Testis (tissue), 3 donors: ENCODE data around the gene KCND3. TPM values are rescaled to one million over a fixed set of nuclear protein-coding genes. Genes with fewer than 3 reads are reported as not detected.

Experiments
- DNase-seq: peaks from one replicate; pipeline ENCODE4 v3.0.0-alpha.2; 2019
- H3K27ac ChIP-seq, 2 donors: fragments of 200-600 bp; sonication (generic); one replicate each; pipeline ENCODE4 v1.5.1; 2019
- H3K27me3 ChIP-seq: fragments of 200-600 bp; sonication (generic); one replicate; pipeline ENCODE4 v1.5.1; 2019
- H3K36me3 ChIP-seq: fragments of 200-600 bp; sonication (generic); one replicate; pipeline ENCODE4 v1.5.1; 2017; ENCODE audit warnings: low read depth; ENCODE audit errors: missing control alignments
- H3K4me1 ChIP-seq: fragments of 200-600 bp; sonication (generic); one replicate; pipeline ENCODE4 v1.5.1; 2019
- H3K4me3 ChIP-seq, 2 donors: fragments of 200-600 bp; sonication (generic); one replicate each; pipeline ENCODE4 v1.5.1; 2017 to 2019
- H3K9me3 ChIP-seq: fragments of 200-600 bp; sonication (generic); one replicate; pipeline ENCODE4 v1.5.1; 2017
- CTCF ChIP-seq, 3 experiments: fragments of 450-650 bp in 2 of 3; fragments of 200-600 bp in 1 of 3; sonication (generic) in 1 of 3; IDR thresholded peaks; one replicate each; pipeline ENCODE4 v1.5.1; 2016 to 2019; ENCODE audit warnings: antibody characterized with exemption in 3 of 3, mild to moderate bottlenecking in 2 of 3, moderate library complexity in 1 of 3
- POLR2A ChIP-seq: fragments of 450-650 bp; IDR thresholded peaks from one replicate; pipeline ENCODE4 v1.6.1; 2017; ENCODE audit warnings: antibody characterized with exemption, mild to moderate bottlenecking, moderate library complexity
- WGBS, 2 donors: methylation state at CpG; one replicate each; pipeline ENCODE4 v1.1.5; 2018; 5-methylcytosine and 5-hydroxymethylcytosine counted together
- intact Hi-C: fragments of 100-400 bp; cut with DNase I; formaldehyde crosslinking; loops from one replicate; pipeline ENCODE4 v1.15.1; 2023; ENCODE audit warnings: low total_unique reads
- polyA plus RNA-seq: library from polyadenylated mRNA; stranded (reverse); fragments of 350-450 nt; fragmentation: Illumina TruSeq; extraction: RNeasy Lipid Tissue Mini Kit (QIAGEN cat#74804); gene quantifications from one replicate; pipeline ENCODE4 v1.2.3, GENCODE V29; 2014; ENCODE audit warnings: low read depth, low replicate concordance; ENCODE audit not compliant: insufficient read depth
- total RNA-seq, 2 donors: library from RNA; depleted of rRNA; stranded (reverse); fragments of >200 nt; gene quantifications; one replicate each; pipeline ENCODE4 v1.2.3, GENCODE V29; 2016

The KCND3 gene
- total and polyA plus RNA-seq, 3 donors from 2014 or later = 5.5 to 6.6 (median 6.0) TPM

- 76 to 80% methylated on average over 5 of the region's 5 CpGs for WGBS, 2 donors
Observed at GRCh38 chr1:111953797-111954196, 35.7 kb downstream of the KCND3 start.

GRCh38 chr1:111952125-111952657, 37.3 kb downstream of the KCND3 start:
- intact Hi-C loops = no loop called here
- no peak for TF ChIP-seq CTCF (IDR thresholded peaks at IDR 0.05)
- no peak for TF ChIP-seq POLR2A
- DNase-seq = no peak
- WGBS, 2 donors = 85 to 86% methylated on average over 4 of the region's 4 CpGs
- no peaks in the 10 kb centered on the region for H3K9me3 ChIP-seq
- no peak overlapping the region for H3K27ac ChIP-seq
- no peaks in the 10 kb centered on the region for H3K36me3 ChIP-seq
- no peaks in the 10 kb centered on the region for H3K27me3 ChIP-seq
- H3K4me1 ChIP-seq = peaks cover 9% of the 10 kb centered on the region
- no peak overlapping the region for H3K4me3 ChIP-seq

More at GRCh38 chr1:111953797-111954196, 35.7 kb downstream of the KCND3 start:
- no peak overlapping the region for H3K27ac ChIP-seq
- no peaks in the 10 kb centered on the region for H3K27me3 ChIP-seq
- no peaks in the 10 kb centered on the region for H3K36me3 ChIP-seq
- peaks cover under 1% of the 10 kb centered on the region for H3K4me1 ChIP-seq
- intact Hi-C loops = no loop called here
- no peak overlapping the region for H3K4me3 ChIP-seq
- no peaks in the 10 kb centered on the region for H3K9me3 ChIP-seq
- no peak for DNase-seq
- no peak for TF ChIP-seq CTCF (IDR thresholded peaks at IDR 0.05)
- TF ChIP-seq POLR2A = no peak

DNA sequence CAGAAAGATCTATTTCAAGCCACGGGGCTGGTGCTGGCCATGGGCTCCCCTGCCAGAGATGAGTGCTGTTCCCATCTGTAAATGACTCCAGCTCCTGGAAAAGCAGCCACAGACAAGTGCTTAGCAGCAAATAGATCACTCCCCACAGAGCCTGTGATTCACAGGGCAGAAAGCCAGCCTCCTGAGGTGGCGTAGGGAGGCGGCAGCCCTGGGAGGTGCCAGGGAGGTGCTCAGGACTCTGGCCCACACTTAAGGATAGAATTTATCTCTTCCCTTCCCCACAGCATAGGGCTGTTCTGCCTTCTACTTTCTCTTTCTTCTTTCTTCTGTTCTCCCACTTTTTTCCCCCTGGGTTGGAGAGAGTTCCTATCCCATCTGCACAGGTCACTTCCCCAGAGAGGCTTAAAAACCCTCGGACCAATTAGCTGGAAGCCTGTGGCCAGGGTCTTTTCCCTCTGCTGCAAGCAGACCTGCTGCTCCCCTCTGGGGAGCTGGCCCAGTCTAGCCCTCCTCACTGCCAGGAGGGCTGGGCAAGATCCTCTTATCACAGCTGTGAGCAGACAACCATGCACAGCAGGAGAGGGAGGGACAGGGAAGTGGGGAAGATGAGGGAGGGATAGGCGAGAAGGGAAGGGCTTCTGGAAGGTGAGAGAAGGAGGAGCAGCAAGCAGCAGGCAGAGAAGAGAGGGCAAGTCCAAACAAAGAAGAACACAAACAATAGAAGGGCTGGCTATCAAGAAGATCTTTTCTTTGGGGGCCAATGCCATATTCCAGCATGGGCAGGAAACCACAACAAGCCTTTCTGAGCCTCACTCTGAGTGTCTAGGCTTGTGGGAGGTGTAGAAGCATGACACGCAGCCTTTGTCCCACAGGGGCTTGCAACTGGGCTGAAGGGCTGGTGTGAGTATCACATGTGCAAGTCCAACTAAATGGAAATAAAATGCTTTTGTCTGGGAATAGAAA, 41.0 kb downstream of the KCND3 start:
- TF ChIP-seq CTCF (IDR thresholded peaks at IDR 0.05) (no peak), POLR2A (no peak)
- H3K9me3 ChIP-seq = no peaks in the 10 kb centered on the region
- no peak overlapping the region for H3K27ac ChIP-seq
- no peaks in the 10 kb centered on the region for H3K27me3 ChIP-seq
- peaks cover 9% of the 10 kb centered on the region for H3K4me1 ChIP-seq
- H3K36me3 ChIP-seq = no peaks in the 10 kb centered on the region
- no peak overlapping the region for H3K4me3 ChIP-seq
- WGBS, 2 donors = 45 to 51% methylated on average over 6 of the region's 6 CpGs
- intact Hi-C loops = no loop called here
- peak; percentile 48 for DNase-seq

GRCh38 chr1:111943846-111944749, 45.4 kb downstream of the KCND3 start:
- no peak overlapping the region for H3K27ac ChIP-seq
- H3K4me1 ChIP-seq = peaks cover 9% of the 10 kb centered on the region
- 81 to 91% methylated on average over 15 of the region's 15 CpGs for WGBS, 2 donors
- TF ChIP-seq POLR2A (no peak), CTCF (IDR thresholded peaks at IDR 0.05) (no peak)
- no peak overlapping the region for H3K4me3 ChIP-seq
- intact Hi-C loops = no loop called here
- no peaks in the 10 kb centered on the region for H3K9me3 ChIP-seq
- no peaks in the 10 kb centered on the region for H3K36me3 ChIP-seq
- H3K27me3 ChIP-seq = no peaks in the 10 kb centered on the region
- no peak for DNase-seq
